ENCODE measurements around the gene ERCC6L2. TPM values are rescaled to one million over a fixed set of nuclear protein-coding genes. Genes with fewer than 3 reads are reported as not detected.

ERCC6L2 gene
- polyA plus RNA-seq, 3 donors from 2014 or later, result 18.0 to 40.5 (median 18.3) TPM

DNA sequence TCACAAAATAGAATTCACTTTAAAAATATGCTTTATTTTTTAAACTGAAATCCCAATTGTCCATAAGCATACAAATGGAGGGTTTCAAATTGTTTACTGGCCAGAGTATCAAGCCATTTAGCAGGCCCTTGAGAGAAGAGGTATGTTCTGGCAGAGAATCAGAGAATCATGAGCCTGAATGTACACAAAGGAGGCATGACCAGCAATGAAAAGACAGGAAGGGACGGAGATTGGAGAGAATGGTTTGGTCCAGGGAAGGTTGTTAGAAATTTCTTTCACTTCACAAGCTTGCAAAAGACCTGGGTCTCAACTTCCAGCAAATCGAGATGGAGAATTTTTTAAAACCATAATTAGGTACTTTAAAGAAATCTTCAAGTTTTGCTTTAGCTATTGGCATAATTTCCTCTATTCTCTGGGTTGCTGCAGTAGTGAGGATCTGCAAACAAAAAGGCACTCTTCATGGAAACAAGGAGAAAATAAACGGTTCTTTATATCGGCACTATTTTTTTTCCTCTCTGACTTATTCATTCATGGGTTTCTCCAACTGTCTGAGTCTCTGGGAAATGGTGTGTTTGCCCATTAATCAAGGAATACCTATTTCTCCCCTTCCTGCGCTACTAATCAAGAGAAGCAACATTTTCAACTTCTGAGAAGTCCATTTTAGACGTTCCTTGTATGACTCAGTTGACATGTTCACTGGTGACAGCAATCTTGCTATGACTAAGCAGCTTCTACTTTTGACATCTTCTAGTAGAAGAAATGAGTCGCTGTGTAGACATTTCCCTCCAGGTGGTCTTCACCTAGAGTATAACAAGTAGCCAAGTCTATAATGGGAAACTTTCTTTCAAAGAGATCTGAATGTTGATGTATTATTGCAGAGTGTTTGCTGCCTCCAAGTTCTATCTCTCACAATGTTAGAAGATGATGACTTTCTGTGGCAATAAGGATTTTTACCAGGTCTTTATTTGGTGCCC lies 23.1 kb upstream of the ERCC6L2 start:
- Mint-ChIP-seq H3K4me3 (no peak overlapping the region), H3K9me3 (no peaks in the 10 kb centered on the region), H3K27ac (no peak overlapping the region), H3K4me1 (no peaks in the 10 kb centered on the region), H3K36me3 (peaks cover 9 to 22% (median 21%) of the 10 kb centered on the region in 3 donors), H3K27me3 (ENCODE audit: low read depth in 3 of 3) (no peaks in the 10 kb centered on the region)
- DNase-seq, result no peak

DNA sequence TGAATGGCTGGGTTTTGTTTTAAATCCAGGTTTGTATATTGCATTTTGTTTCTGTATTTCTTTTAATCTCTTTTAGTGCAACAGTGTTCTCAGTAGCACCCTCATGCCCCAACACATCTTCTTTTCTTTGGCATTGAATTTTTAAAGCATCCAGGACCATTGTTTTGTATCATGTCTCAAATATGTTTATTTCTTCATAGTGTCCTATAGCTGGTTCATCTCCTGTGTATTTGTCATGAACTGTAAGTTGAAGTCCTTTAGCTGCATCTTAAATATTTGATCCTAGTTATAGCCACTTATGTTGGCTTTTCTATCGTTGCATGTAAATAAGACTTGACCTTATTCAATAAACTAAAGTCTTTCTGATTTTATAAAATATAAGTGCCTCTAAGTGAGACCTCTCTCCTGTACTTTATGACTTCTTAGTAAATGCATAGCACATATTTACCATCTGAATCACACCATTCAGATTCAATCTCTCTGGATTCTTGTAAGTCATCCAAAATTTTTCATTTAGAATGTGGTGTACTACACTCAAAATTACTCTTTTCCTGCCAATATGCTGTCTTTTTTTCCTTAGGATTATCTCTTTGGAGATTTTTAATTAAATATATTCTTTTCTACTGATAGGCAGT lies 21.0 kb upstream of the ERCC6L2 start:
- no peak for DNase-seq
- Mint-ChIP-seq H3K27ac (no peak overlapping the region), H3K36me3 (peaks cover under 1 to 12% (median 8%) of the 10 kb centered on the region in 3 donors), H3K4me3 (no peak overlapping the region), H3K4me1 (no peaks in the 10 kb centered on the region), H3K27me3 (ENCODE audit: low read depth in 3 of 3) (no peaks in the 10 kb centered on the region), H3K9me3 (no peaks in the 10 kb centered on the region)

DNA sequence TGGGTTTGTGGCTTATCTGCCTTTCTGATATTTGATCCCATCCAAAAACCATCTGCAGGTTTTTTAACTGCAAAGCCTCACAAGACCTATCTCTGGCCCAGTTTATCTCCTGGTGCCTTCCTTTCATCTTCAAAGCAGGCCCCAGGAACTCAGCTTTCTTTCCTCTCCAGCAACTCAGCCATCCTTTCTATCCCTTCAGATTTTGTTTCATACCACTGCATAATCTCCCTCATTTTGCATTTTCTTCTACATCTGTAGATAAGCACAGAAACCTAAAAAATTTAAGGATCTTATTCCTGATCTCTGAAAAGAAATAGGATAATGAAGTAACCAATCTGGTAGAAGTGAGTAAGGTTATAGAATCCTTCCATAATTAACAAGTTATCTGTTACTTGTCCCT lies 19.5 kb upstream of the ERCC6L2 start:
- H3K9me3 Mint-ChIP-seq, result no peaks in the 10 kb centered on the region
- no peak overlapping the region for H3K27ac Mint-ChIP-seq
- DNase-seq, result no peak
- H3K4me3 Mint-ChIP-seq, result no peak overlapping the region
- H3K27me3 Mint-ChIP-seq (ENCODE audit: low read depth in 3 of 3), result no peaks in the 10 kb centered on the region
- peaks cover 0 to 7% (median under 1%) of the 10 kb centered on the region in 3 donors for H3K36me3 Mint-ChIP-seq
- H3K4me1 Mint-ChIP-seq, result no peaks in the 10 kb centered on the region

DNA sequence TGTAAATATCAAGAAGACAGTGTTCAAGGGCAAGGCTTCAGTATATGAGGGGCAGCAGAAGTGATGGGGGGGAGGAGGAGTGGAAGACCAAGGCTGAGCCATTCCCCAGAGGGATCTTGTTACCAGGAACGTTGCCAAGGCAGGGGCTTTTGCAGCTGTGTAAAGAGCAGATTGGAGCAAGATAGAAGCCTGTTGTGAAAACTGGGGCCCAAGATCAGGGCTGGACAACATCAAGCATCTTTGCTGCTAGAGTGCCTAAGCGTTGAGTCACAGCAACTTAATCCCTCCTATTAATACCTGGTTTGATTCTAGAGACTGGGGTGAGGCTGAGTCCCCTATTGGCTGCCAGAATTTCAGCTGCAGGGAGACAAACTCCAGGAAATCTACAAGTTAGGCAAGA lies 18.4 kb upstream of the ERCC6L2 start:
- DNase-seq, result no peak
- Mint-ChIP-seq H3K4me1 (no peaks in the 10 kb centered on the region), H3K4me3 (no peak overlapping the region), H3K27me3 (ENCODE audit: low read depth in 3 of 3) (no peaks in the 10 kb centered on the region), H3K9me3 (peaks cover 0 to 7% (median 1%) of the 10 kb centered on the region in 6 donors), H3K36me3 (peaks cover 5 to 6% (median 6%) of the 10 kb centered on the region in 3 donors), H3K27ac (peak overlapping the region in 2 of 6 donors; percentile 1 to 61)

DNA sequence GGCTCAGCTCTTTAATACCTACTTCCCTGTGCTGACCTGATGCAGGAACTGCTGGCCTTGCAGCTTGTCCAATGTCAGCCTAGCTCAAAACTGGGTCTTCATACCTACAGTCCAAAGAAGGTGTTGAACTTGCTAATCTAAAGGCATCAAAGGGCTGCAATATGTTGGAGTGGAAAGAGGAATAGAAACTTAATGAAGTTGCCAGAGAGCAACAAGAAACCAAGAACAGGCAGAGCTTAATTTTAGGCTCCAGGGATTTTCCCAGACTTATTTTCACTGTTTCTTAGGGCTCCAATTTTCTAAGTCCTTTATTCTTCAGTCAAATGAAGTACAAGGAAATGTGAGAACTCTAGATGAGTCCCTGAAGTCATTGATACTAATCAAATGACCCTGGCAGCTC lies 17.6 kb upstream of the ERCC6L2 start:
- Mint-ChIP-seq H3K4me3 (no peak overlapping the region), H3K27ac (no peak overlapping the region), H3K9me3 (peaks cover 0 to 14% (median 6%) of the 10 kb centered on the region in 6 donors), H3K27me3 (ENCODE audit: low read depth in 3 of 3) (peaks cover 0 to 2% (median 0%) of the 10 kb centered on the region in 3 donors), H3K4me1 (no peaks in the 10 kb centered on the region), H3K36me3 (peaks cover 10% of the 10 kb centered on the region in 3 donors)
- no peak for DNase-seq

DNA sequence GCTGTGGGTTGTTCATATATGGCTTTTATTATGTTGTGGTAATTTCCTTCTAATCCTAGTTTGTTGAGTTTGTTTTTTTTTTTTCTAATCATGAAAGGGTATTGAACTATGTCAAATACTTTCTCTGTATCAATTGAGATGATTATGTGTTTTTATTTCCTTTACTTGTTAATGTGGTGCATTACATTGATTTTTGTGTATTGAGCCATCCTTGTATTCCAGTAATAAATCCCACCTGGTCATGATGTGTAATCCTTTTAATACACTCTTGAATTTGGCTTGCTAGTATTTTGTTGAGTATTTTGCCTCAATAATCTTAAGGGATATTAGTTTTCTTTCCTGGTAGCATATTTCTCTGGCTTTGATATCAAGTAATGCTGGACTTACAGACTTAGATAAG lies 13.1 kb upstream of the ERCC6L2 start:
- Mint-ChIP-seq H3K4me3 (no peak overlapping the region), H3K4me1 (no peaks in the 10 kb centered on the region), H3K27me3 (ENCODE audit: low read depth in 3 of 3) (peaks cover 0 to 2% (median 0%) of the 10 kb centered on the region in 3 donors), H3K9me3 (peaks cover 0 to 21% (median 12%) of the 10 kb centered on the region in 6 donors), H3K27ac (no peak overlapping the region), H3K36me3 (peaks cover 10 to 17% (median 15%) of the 10 kb centered on the region in 3 donors)
- DNase-seq, result no peak

DNA sequence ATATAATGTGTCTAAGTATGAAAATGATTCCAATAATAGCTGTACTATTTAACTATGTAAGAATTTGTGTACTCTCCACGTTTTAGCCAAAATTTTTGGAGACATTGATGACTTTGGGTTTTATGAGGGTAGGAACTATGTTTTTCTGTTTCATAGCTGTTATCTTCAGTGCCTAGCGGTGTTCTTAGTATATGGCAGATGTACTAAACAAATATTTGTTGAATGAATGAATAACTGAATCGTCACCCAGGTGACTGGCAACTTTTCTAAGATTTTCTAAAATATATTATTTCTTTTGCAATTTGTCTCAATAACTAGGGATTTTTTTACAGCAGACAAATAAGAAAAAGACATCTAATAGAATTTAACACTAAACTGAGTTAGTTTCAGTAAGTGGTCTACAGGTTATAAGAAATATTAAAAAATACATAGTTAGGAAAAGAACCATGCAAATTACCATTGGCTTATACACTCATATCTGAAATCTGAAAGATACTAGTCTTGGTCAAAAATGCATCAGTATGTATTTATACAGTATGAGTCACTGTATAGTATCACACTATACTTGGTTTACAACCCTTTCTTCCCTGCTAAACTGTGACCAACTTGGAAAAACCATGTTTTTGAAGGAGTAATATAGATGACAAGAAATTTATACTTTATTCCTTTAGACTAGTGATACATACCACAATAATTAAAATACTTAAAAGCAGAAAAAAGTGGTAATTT lies 10.5 kb upstream of the ERCC6L2 start:
- no peaks in the 10 kb centered on the region for H3K4me1 Mint-ChIP-seq
- H3K27ac Mint-ChIP-seq, result no peak overlapping the region
- no peak overlapping the region for H3K4me3 Mint-ChIP-seq
- peaks cover 14 to 24% (median 21%) of the 10 kb centered on the region in 3 donors for H3K36me3 Mint-ChIP-seq
- peaks cover 0 to 21% (median 12%) of the 10 kb centered on the region in 6 donors for H3K9me3 Mint-ChIP-seq
- peaks cover 0 to 4% (median 0%) of the 10 kb centered on the region in 3 donors for H3K27me3 Mint-ChIP-seq (ENCODE audit: low read depth in 3 of 3)
- no peak for DNase-seq

DNA sequence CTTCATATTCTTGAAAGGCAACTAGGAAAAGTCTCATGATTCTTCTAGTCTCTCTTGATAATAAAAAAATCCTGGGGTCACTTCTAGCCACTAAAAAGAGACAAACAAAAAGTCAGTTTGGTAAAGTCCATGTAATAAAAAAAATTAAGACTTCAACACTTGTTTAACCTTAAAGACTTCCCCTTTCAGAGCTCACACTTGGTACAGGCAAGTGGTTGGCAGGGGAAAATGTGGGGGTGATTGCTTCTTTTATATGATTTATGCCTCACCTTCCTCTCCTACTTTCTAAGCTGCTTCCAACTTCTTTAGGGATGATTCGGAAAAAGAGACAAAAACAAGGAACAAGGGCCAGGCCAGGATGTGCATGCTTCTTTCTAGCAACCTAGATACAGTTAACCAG lies 5.1 kb upstream of the ERCC6L2 start:
- DNase-seq, result no peak
- Mint-ChIP-seq H3K36me3 (peaks cover 15 to 35% (median 23%) of the 10 kb centered on the region in 3 donors), H3K9me3 (no peaks in the 10 kb centered on the region), H3K4me1 (peaks cover 18 to 35% of the 10 kb centered on the region in 2 donors), H3K4me3 (no peak overlapping the region), H3K27ac (peak overlapping the region in 1 of 6 donors; percentile 55), H3K27me3 (ENCODE audit: low read depth in 3 of 3) (peaks cover 5 to 11% (median 11%) of the 10 kb centered on the region in 3 donors)

DNA sequence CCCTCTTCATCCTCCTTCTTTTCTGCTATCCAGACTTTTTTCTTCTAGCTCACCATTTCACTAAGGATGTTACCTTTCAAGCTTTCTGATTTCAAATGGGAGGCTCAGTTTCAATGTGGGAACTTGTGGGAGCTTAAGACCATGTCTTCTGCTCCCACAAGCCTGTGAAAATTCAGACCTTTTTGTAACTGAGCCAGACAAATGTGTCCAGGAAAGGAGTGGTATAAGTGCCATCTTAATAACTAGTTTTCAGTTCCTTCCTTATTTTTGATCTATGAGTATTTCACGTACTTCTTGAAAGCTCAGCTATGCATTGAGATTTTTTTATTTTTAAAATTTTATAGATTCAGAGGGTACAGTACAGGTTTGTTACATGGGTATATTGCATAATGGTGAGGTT lies 4.6 kb upstream of the ERCC6L2 start:
- no peak for DNase-seq
- Mint-ChIP-seq H3K27me3 (ENCODE audit: low read depth in 3 of 3) (peaks cover 11 to 17% (median 16%) of the 10 kb centered on the region in 3 donors), H3K4me1 (peaks cover 18 to 37% of the 10 kb centered on the region in 2 donors), H3K27ac (no peak overlapping the region), H3K9me3 (no peaks in the 10 kb centered on the region), H3K36me3 (peaks cover 15 to 35% (median 23%) of the 10 kb centered on the region in 3 donors), H3K4me3 (no peak overlapping the region)

DNA sequence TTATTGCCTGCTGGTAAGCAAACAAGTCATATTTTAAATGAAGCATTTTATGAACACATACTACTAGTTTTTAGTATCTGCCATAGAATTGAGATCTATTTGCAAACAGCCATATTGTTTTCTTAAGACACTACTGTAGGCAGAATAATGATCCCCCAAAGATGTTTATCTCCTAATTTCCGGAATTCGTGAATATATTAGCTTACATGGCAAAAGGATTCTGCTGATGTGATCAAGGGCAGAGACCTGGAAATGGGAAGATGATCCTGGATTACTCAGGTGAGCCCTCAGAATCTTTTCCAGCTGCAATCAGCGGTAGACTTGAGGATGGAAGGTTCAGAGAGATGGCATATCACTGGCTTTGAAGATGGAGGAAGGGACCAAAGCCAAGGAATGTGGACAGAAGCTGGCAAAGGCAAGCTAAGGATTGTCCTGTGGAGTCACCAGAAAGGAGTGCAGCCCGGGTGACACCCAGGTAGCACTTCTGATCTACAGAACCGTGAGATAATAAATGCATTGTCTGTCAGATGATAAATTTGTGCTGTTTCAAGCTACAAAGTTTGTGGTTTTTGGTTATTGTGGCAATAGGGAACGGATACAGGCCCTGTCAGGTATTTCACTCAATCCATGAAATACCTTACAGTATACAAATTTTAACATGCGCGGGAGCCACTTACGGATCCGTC lies 1.0 kb upstream of the ERCC6L2 start:
- Mint-ChIP-seq H3K4me1 (peaks cover 26 to 37% of the 10 kb centered on the region in 2 donors), H3K27me3 (ENCODE audit: low read depth in 3 of 3) (peaks cover 11 to 21% (median 20%) of the 10 kb centered on the region in 3 donors), H3K27ac (no peak overlapping the region), H3K36me3 (peaks cover 15 to 30% (median 23%) of the 10 kb centered on the region in 3 donors), H3K9me3 (no peaks in the 10 kb centered on the region), H3K4me3 (no peak overlapping the region)
- no peak for DNase-seq

DNA sequence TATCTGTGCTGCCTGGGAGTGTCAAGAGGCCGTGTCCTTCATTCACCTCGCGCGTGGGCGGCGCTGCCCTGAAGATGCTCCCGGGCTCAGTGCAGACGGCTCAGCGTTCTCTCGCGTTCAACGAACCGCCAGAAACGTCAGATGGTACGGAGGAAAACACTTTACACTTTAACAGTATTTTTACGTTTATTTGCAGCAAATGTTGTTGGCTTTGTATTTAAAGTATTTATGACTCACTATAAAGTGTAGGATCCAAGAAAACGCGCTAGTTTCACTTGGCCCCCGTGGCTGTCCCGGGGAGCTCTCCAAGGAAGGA lies 544 bp upstream of the ERCC6L2 start:
- H3K27ac Mint-ChIP-seq, result no peak overlapping the region
- H3K9me3 Mint-ChIP-seq, result no peaks in the 10 kb centered on the region
- DNase-seq, result peak in 2 of 3 donors; percentile 59 to 64
- peaks cover 28 to 37% of the 10 kb centered on the region in 2 donors for H3K4me1 Mint-ChIP-seq
- no peak overlapping the region for H3K4me3 Mint-ChIP-seq
- H3K36me3 Mint-ChIP-seq, result peaks cover 12 to 26% (median 19%) of the 10 kb centered on the region in 3 donors
- peaks cover 9 to 21% (median 20%) of the 10 kb centered on the region in 3 donors for H3K27me3 Mint-ChIP-seq (ENCODE audit: low read depth in 3 of 3)

DNA sequence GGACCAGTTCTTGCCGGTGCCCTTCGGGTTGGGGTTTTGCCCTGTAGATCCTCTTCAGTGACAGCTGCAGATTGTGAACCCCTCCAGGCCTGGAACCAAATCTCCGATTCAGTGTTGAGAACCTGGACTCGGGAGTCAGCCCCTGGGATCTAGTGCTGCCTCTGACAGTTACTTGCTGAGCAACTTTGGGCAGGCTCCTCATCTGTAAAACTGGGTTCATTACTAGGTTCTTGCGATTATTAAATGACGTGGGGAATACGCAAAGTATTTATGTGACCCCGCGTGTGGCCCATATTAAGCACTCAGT lies 600 bp downstream of the ERCC6L2 start:
- DNase-seq, result no peak
- Mint-ChIP-seq H3K27ac (no peak overlapping the region), H3K4me3 (no peak overlapping the region), H3K9me3 (no peaks in the 10 kb centered on the region), H3K36me3 (peaks cover 10 to 20% (median 11%) of the 10 kb centered on the region in 3 donors), H3K4me1 (peaks cover 28 to 37% of the 10 kb centered on the region in 2 donors), H3K27me3 (ENCODE audit: low read depth in 3 of 3) (peaks cover 9 to 21% (median 20%) of the 10 kb centered on the region in 3 donors)

DNA sequence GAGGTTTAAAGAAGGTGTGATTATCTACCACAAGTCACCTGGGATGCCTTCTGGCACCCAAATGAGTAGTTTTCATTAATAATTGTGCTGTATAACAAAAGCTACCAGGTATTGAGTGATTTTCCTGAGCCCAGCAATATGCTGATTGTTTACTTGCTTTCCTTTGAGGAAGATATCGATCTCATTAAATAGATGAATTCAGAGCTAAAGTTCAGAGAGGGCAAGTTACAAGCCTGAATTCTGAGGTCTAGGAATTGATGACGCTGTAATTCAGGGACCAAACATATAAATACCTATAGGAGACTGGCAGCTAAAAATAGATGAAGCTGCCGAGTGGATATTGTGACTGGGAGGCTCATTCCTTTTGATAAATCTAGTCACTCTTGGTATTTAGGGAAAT lies 1.1 kb downstream of the ERCC6L2 start:
- Mint-ChIP-seq H3K9me3 (no peaks in the 10 kb centered on the region), H3K27ac (no peak overlapping the region), H3K27me3 (ENCODE audit: low read depth in 3 of 3) (peaks cover 9 to 21% (median 20%) of the 10 kb centered on the region in 3 donors), H3K4me3 (no peak overlapping the region), H3K4me1 (peaks cover 28 to 37% of the 10 kb centered on the region in 2 donors), H3K36me3 (peaks cover 10 to 17% (median 11%) of the 10 kb centered on the region in 3 donors)
- DNase-seq, result no peak
